Glomerular visceral epithelial cell (primary cell): ENCODE data around the gene XYLT1.
"Not testable (repeated sequence)": the region's sequence is repeated elsewhere in the genome, so short reads cannot be mapped to it uniquely, and the experiment has no call there.

Source experiments
- DNase-seq: peaks from one replicate; pipeline ENCODE4 v3.0.0-alpha.2; 2016; ENCODE audit errors: extremely low spot score

The XYLT1 gene

GRCh38 chr16:17308186-17308585, 162.6 kb downstream of the XYLT1 start:
- DNase-seq: no peak

- DNase-seq: no peak
These were observed 163.3 kb downstream of the XYLT1 start for GRCh38 chr16:17307504-17307903.

GRCh38 chr16:17306745-17307144, 164.0 kb downstream of the XYLT1 start:
- DNase-seq: no peak

GRCh38 chr16:17306211-17306610, 164.5 kb downstream of the XYLT1 start:
- DNase-seq: not testable (repeated sequence)

- no peak for DNase-seq
These were observed 165.1 kb downstream of the XYLT1 start for GRCh38 chr16:17305694-17306093.

GRCh38 chr16:17304491-17305119, 166.2 kb downstream of the XYLT1 start:
- DNase-seq: no peak

GRCh38 chr16:17304106-17304490, 166.7 kb downstream of the XYLT1 start:
- no peak for DNase-seq

- no peak for DNase-seq
These were observed 167.7 kb downstream of the XYLT1 start for GRCh38 chr16:17303101-17303500.

- DNase-seq: no peak
These were observed 168.1 kb downstream of the XYLT1 start for GRCh38 chr16:17302620-17303019.

- DNase-seq: no peak
These were observed 168.5 kb downstream of the XYLT1 start for GRCh38 chr16:17302214-17302613.

- DNase-seq: no peak
These were observed 169.1 kb downstream of the XYLT1 start for GRCh38 chr16:17301593-17302135.

GRCh38 chr16:17301184-17301583, 169.6 kb downstream of the XYLT1 start:
- no peak for DNase-seq

GRCh38 chr16:17299790-17300189, 171.0 kb downstream of the XYLT1 start:
- no peak for DNase-seq

GRCh38 chr16:17298238-17298637, 172.5 kb downstream of the XYLT1 start:
- no peak for DNase-seq

- DNase-seq: no peak
These were observed 174.3 kb downstream of the XYLT1 start for GRCh38 chr16:17296431-17296830.

GRCh38 chr16:17295948-17296347, 174.8 kb downstream of the XYLT1 start:
- no peak for DNase-seq

- DNase-seq: no peak
These were observed 175.9 kb downstream of the XYLT1 start for GRCh38 chr16:17294856-17295255.

GRCh38 chr16:17293813-17294558, 176.8 kb downstream of the XYLT1 start:
- no peak for DNase-seq

- DNase-seq: no peak
These were observed 179.5 kb downstream of the XYLT1 start for GRCh38 chr16:17291289-17291688.

GRCh38 chr16:17289674-17290635, 180.8 kb downstream of the XYLT1 start:
- DNase-seq: no peak

GRCh38 chr16:17289050-17289449, 181.7 kb downstream of the XYLT1 start:
- no peak for DNase-seq

GRCh38 chr16:17287166-17287800, 183.5 kb downstream of the XYLT1 start:
- DNase-seq: no peak
